Aorta (tissue), 5 donors: ENCODE measurements around the gene HHIP. TPM values are rescaled to one million over a fixed set of nuclear protein-coding genes. Genes with fewer than 3 reads are reported as not detected.
"Not testable (repeated sequence)": the region's sequence is repeated elsewhere in the genome, so short reads cannot be mapped to it uniquely, and the experiment has no call there.

Source experiments
- ATAC-seq: fragments of 200-7000 bp; cut with Tn5 transposase; one replicate; pipeline ENCODE4 v1.9.1; 2022; ENCODE audit warnings: moderate library complexity; ENCODE audit not compliant: low FRiP score
- DNase-seq, 2 donors: peaks; one replicate each; pipeline ENCODE4 v3.0.0-alpha.2; 2020
- H3K27ac ChIP-seq, 2 donors: one replicate each; pipeline ENCODE4 v1.5.1; 2013; ENCODE audit warnings: low read length in 2 of 2, mild to moderate bottlenecking in 2 of 2, moderate library complexity in 2 of 2, control low read depth in 1 of 2, inconsistent platforms in 1 of 2, low read depth in 1 of 2
- H3K27me3 ChIP-seq, 2 donors: one replicate each; pipeline ENCODE4 v1.6.1; 2013; ENCODE audit warnings: control low read depth in 1 of 2, low read length in 1 of 2, mild to moderate bottlenecking in 1 of 2, moderate library complexity in 1 of 2; ENCODE audit not compliant: insufficient read depth in 2 of 2, control insufficient read depth in 1 of 2
- H3K36me3 ChIP-seq, 2 donors: one replicate each; pipeline ENCODE4 v1.6.1; 2013; ENCODE audit warnings: control low read depth in 1 of 2, low read length in 1 of 2, mild to moderate bottlenecking in 1 of 2; ENCODE audit not compliant: insufficient read depth in 2 of 2, control insufficient read depth in 1 of 2
- H3K4me1 ChIP-seq, 2 donors: one replicate each; pipeline ENCODE4 v1.6.1; 2013; ENCODE audit warnings: low read length in 2 of 2, control low read depth in 1 of 2, mild to moderate bottlenecking in 1 of 2, moderate library complexity in 1 of 2; ENCODE audit not compliant: insufficient read depth in 2 of 2, control insufficient read depth in 1 of 2
- H3K4me3 ChIP-seq, 2 donors: one replicate each; pipeline ENCODE4 v1.5.1; 2013; ENCODE audit warnings: low read length in 2 of 2, control low read depth in 1 of 2, mild to moderate bottlenecking in 1 of 2
- H3K9me3 ChIP-seq: one replicate; pipeline ENCODE4 v1.6.1; 2013; ENCODE audit warnings: mild to moderate bottlenecking, low read length; ENCODE audit not compliant: control insufficient read depth
- WGBS, 2 donors: extraction: QIAGEN DNeasy Blood & Tissue Kit; methylation state at CpG; one replicate each; pipeline ENCODE4 v1.1.7; 2013; 5-methylcytosine and 5-hydroxymethylcytosine counted together
- intact Hi-C, 2 donors: fragments of 100-400 bp; cut with DNase I; formaldehyde crosslinking; loops; one replicate each; pipeline versions ENCODE4 v1.14.2 to v1.15.0; 2022
- polyA plus RNA-seq, 2 donors: library from polyadenylated mRNA; stranded (reverse); fragments of 200-250 nt; gene quantifications; one replicate each; pipeline ENCODE4 v1.2.3, GENCODE V29; 2013
- total RNA-seq, 2 donors: library from RNA; stranded (reverse); fragmentation: NEBNext Ultra II Directional; extraction: Animal tissue kit (Norgen Biotek cat#: 25700); gene quantifications; one replicate each; pipeline ENCODE4 v1.2.1, GENCODE V29; 2021
- donor health status: healthy with polysubstance abuse.
- donor health status: Bipolar disorder and iron deficiency.
- donor health status: DM: no; HTN: no; CAD: no.
- donor health status: DM: no; HTN: no; CAD: no.
- donor health status: DM: yes; HTN: yes; CAD: no.

HHIP gene
- total and polyA plus RNA-seq, 4 donors, result 0.03 to 1.6 (median 0.03) TPM; not detected in 1

GRCh38 chr4:144748814-144749555, 103.0 kb downstream of the HHIP start:
- ATAC-seq, result no peak
- H3K27ac ChIP-seq, result no peak overlapping the region
- no peak for DNase-seq

GRCh38 chr4:144750348-144750747, 104.4 kb downstream of the HHIP start:
- WGBS, 2 donors, result 48 to 57% methylated on average over 2 of the region's 2 CpGs
- no peaks in the 10 kb centered on the region for H3K36me3 ChIP-seq
- no peak overlapping the region for H3K4me3 ChIP-seq
- ATAC-seq (no peak), DNase-seq (no peak)
- H3K27me3 ChIP-seq, result no peaks in the 10 kb centered on the region
- H3K4me1 ChIP-seq, result no peaks in the 10 kb centered on the region
- no peak overlapping the region for H3K27ac ChIP-seq
- H3K9me3 ChIP-seq, result peaks cover 1% of the 10 kb centered on the region
- intact Hi-C loops, result no loop called here

More at GRCh38 chr4:144748814-144749555, 103.0 kb downstream of the HHIP start:
- Histone ChIP-seq H3K4me3 (no peak overlapping the region), H3K27me3 (no peaks in the 10 kb centered on the region), H3K9me3 (peaks cover 1% of the 10 kb centered on the region), H3K4me1 (no peaks in the 10 kb centered on the region), H3K36me3 (no peaks in the 10 kb centered on the region)
- WGBS, 2 donors, result 62 to 64% methylated on average over 4 of the region's 4 CpGs
- intact Hi-C loops, result no loop called here

- 66% methylated on average over 3 of the region's 3 CpGs for WGBS, 2 donors
- Histone ChIP-seq H3K36me3 (no peaks in the 10 kb centered on the region), H3K4me3 (no peak overlapping the region), H3K4me1 (no peaks in the 10 kb centered on the region), H3K27ac (no peak overlapping the region), H3K9me3 (no peaks in the 10 kb centered on the region), H3K27me3 (no peaks in the 10 kb centered on the region)
- ATAC-seq (no peak), DNase-seq (no peak)
- intact Hi-C loops, result no loop called here
Measured at GRCh38 chr4:144754562-144755410, 108.8 kb downstream of the HHIP start.

- Histone ChIP-seq H3K27ac (no peak overlapping the region), H3K4me3 (no peak overlapping the region), H3K36me3 (no peaks in the 10 kb centered on the region), H3K27me3 (no peaks in the 10 kb centered on the region), H3K9me3 (peaks cover 2% of the 10 kb centered on the region), H3K4me1 (no peaks in the 10 kb centered on the region)
- no peak for ATAC-seq
- intact Hi-C loops, result no loop called here
- 86 to 87% methylated on average over 1 of the region's 1 CpG for WGBS, 2 donors
- DNase-seq, result no peak
Measured at GRCh38 chr4:144757969-144758368, 112.0 kb downstream of the HHIP start.

- DNase-seq, H3K4me1 ChIP-seq, H3K9me3 ChIP-seq, H3K27me3 ChIP-seq, H3K27ac ChIP-seq, ATAC-seq, H3K36me3 ChIP-seq, intact Hi-C loops, H3K4me3 ChIP-seq: not testable (repeated sequence)
- WGBS, 2 donors, result 61 to 65% methylated on average over 8 of the region's 8 CpGs
Measured at GRCh38 chr4:144768809-144769208, 122.9 kb downstream of the HHIP start.

GRCh38 chr4:144778364-144778763, 132.4 kb downstream of the HHIP start:
- Histone ChIP-seq H3K36me3 (no peaks in the 10 kb centered on the region), H3K4me3 (no peak overlapping the region), H3K9me3 (peaks cover 1% of the 10 kb centered on the region), H3K4me1 (no peaks in the 10 kb centered on the region), H3K27ac (no peak overlapping the region), H3K27me3 (no peaks in the 10 kb centered on the region)
- intact Hi-C loops, result no loop called here
- no peak for ATAC-seq
- DNase-seq, result no peak
- WGBS, 2 donors, result 83% methylated on average over 2 of the region's 2 CpGs

GRCh38 chr4:144782345-144782744, 136.4 kb downstream of the HHIP start:
- Histone ChIP-seq H3K36me3 (no peaks in the 10 kb centered on the region), H3K4me3 (no peak overlapping the region), H3K4me1 (no peaks in the 10 kb centered on the region), H3K27me3 (no peaks in the 10 kb centered on the region), H3K27ac (no peak overlapping the region), H3K9me3 (peaks cover 1% of the 10 kb centered on the region)
- DNase-seq, result no peak
- 12 to 19% methylated on average over 5 of the region's 5 CpGs for WGBS, 2 donors
- ATAC-seq, result no peak
- intact Hi-C loops, result no loop called here

- DNase-seq (no peak), ATAC-seq (no peak)
- Histone ChIP-seq H3K27me3 (no peaks in the 10 kb centered on the region), H3K4me1 (no peaks in the 10 kb centered on the region), H3K27ac (no peak overlapping the region), H3K9me3 (no peaks in the 10 kb centered on the region), H3K36me3 (no peaks in the 10 kb centered on the region), H3K4me3 (no peak overlapping the region)
- 88 to 93% methylated on average over 3 of the region's 3 CpGs for WGBS, 2 donors
- intact Hi-C loops, result no loop called here
Measured at GRCh38 chr4:144785961-144786360, 140.0 kb downstream of the HHIP start.
